Measurements from ENCODE around the gene RSRC2. TPM values are rescaled to one million over a fixed set of nuclear protein-coding genes. Genes with fewer than 3 reads are reported as not detected.
"Not testable (repeated sequence)": the region's sequence is repeated elsewhere in the genome, so short reads cannot be mapped to it uniquely, and the experiment has no call there.

RSRC2 gene
- total RNA-seq, 1 experiment from 2014 or later: 57.9 TPM

GRCh38 chr12:122470576-122470975 lies 56.2 kb downstream of the RSRC2 start:
- not testable (repeated sequence) for H3K9me3 ChIP-seq, H3K27me3 ChIP-seq, DNase-seq, H3K4me3 ChIP-seq
- H3K36me3 ChIP-seq: peaks cover 38% of the 10 kb centered on the region

GRCh38 chr12:122469856-122470255 lies 56.9 kb downstream of the RSRC2 start:
- H3K9me3 ChIP-seq, DNase-seq, H3K4me3 ChIP-seq, H3K27me3 ChIP-seq: not testable (repeated sequence)
- H3K36me3 ChIP-seq: peaks cover 33% of the 10 kb centered on the region

- H3K27me3 ChIP-seq: no peaks in the 10 kb centered on the region
- no peaks in the 10 kb centered on the region for H3K9me3 ChIP-seq
- no peak overlapping the region for H3K4me3 ChIP-seq
- no peak for DNase-seq
- H3K36me3 ChIP-seq: peaks cover 17% of the 10 kb centered on the region
These were observed 58.8 kb downstream of the RSRC2 start for GRCh38 chr12:122467983-122468382.

- H3K27me3 ChIP-seq, H3K9me3 ChIP-seq, H3K36me3 ChIP-seq, H3K4me3 ChIP-seq: not testable (repeated sequence)
- peak; percentile 81 for DNase-seq
These were observed 62.3 kb downstream of the RSRC2 start for GRCh38 chr12:122464317-122465042.

GRCh38 chr12:122460641-122461040 lies 66.1 kb downstream of the RSRC2 start:
- H3K4me3 ChIP-seq: no peak overlapping the region
- DNase-seq: no peak
- H3K9me3 ChIP-seq: no peaks in the 10 kb centered on the region

GRCh38 chr12:122460061-122460460 lies 66.7 kb downstream of the RSRC2 start:
- no peaks in the 10 kb centered on the region for H3K27me3 ChIP-seq
- no peaks in the 10 kb centered on the region for H3K9me3 ChIP-seq
- no peaks in the 10 kb centered on the region for H3K36me3 ChIP-seq
- no peak overlapping the region for H3K4me3 ChIP-seq
- DNase-seq: no peak

More at GRCh38 chr12:122460641-122461040, 66.1 kb downstream of the RSRC2 start:
- Histone ChIP-seq H3K27me3 (no peaks in the 10 kb centered on the region), H3K36me3 (no peaks in the 10 kb centered on the region)

- H3K9me3 ChIP-seq: no peaks in the 10 kb centered on the region
- peak; percentile 42 for DNase-seq
- H3K4me3 ChIP-seq: no peak overlapping the region
- H3K36me3 ChIP-seq: no peaks in the 10 kb centered on the region
- no peaks in the 10 kb centered on the region for H3K27me3 ChIP-seq
These were observed 67.5 kb downstream of the RSRC2 start for GRCh38 chr12:122459211-122459610.

- no peaks in the 10 kb centered on the region for H3K36me3 ChIP-seq
- no peaks in the 10 kb centered on the region for H3K9me3 ChIP-seq
- DNase-seq: no peak
- H3K27me3 ChIP-seq: no peaks in the 10 kb centered on the region
- no peak overlapping the region for H3K4me3 ChIP-seq
These were observed 68.4 kb downstream of the RSRC2 start for GRCh38 chr12:122458105-122459035.

- DNase-seq: no peak
- H3K27me3 ChIP-seq: no peaks in the 10 kb centered on the region
- no peak overlapping the region for H3K4me3 ChIP-seq
- H3K36me3 ChIP-seq: no peaks in the 10 kb centered on the region
- H3K9me3 ChIP-seq: no peaks in the 10 kb centered on the region
These were observed 69.1 kb downstream of the RSRC2 start for GRCh38 chr12:122457627-122458026.

- H3K27me3 ChIP-seq: no peaks in the 10 kb centered on the region
- no peaks in the 10 kb centered on the region for H3K36me3 ChIP-seq
- H3K9me3 ChIP-seq: no peaks in the 10 kb centered on the region
- DNase-seq: no peak
- no peak overlapping the region for H3K4me3 ChIP-seq
These were observed 72.0 kb downstream of the RSRC2 start for GRCh38 chr12:122454739-122455138.

GRCh38 chr12:122454250-122454721 lies 72.5 kb downstream of the RSRC2 start:
- H3K36me3 ChIP-seq: no peaks in the 10 kb centered on the region
- H3K9me3 ChIP-seq: no peaks in the 10 kb centered on the region
- H3K4me3 ChIP-seq: no peak overlapping the region
- H3K27me3 ChIP-seq: no peaks in the 10 kb centered on the region
- DNase-seq: no peak

Other genes starting within 250 kb of the RSRC2 start
- gene CLIP1, start 104.3 kb downstream of the RSRC2 start, total RNA-seq (2014; rRNA removed; shearing (Covaris generic); ENCODE audit: low replicate concordance): 23.9 and 75.3 TPM in 2 replicates
- gene ZCCHC8, start 26.0 kb downstream of the RSRC2 start, total RNA-seq (2014; rRNA removed; shearing (Covaris generic); ENCODE audit: low replicate concordance): 8.5 and 11.0 TPM in 2 replicates
- 20.5 and 32.1 TPM in 2 replicates for gene KNTC1, start 313 bp upstream of the RSRC2 start, total RNA-seq (2014; rRNA removed; shearing (Covaris generic); ENCODE audit: low replicate concordance)
- gene HCAR2, start 176.4 kb upstream of the RSRC2 start, total RNA-seq (2014; rRNA removed; shearing (Covaris generic); ENCODE audit: low replicate concordance): not detected in 2 replicates
- not detected in 2 replicates for gene HCAR3, start 189.9 kb upstream of the RSRC2 start, total RNA-seq (2014; rRNA removed; shearing (Covaris generic); ENCODE audit: low replicate concordance)
- not detected in 2 replicates for gene HCAR1, start 203.9 kb upstream of the RSRC2 start, total RNA-seq (2014; rRNA removed; shearing (Covaris generic); ENCODE audit: low replicate concordance)
- 19.7 and 26.8 TPM in 2 replicates for gene DENR, start 225.9 kb upstream of the RSRC2 start, total RNA-seq (2014; rRNA removed; shearing (Covaris generic); ENCODE audit: low replicate concordance)
- gene CCDC62, start 247.6 kb upstream of the RSRC2 start, total RNA-seq (2014; rRNA removed; shearing (Covaris generic); ENCODE audit: low replicate concordance): 2.0 TPM in 1 of 2 replicates, not detected in the other